Suprapubic skin (tissue), 4 donors: Measurements from ENCODE around the gene NDUFS7.

Source experiments
- CTCF ChIP-seq, 2 donors: fragments of 200-600 bp in 1 of 2; fragments of 450-650 bp in 1 of 2; sonication (generic) in 1 of 2; IDR thresholded peaks; one replicate each; pipeline ENCODE4 v1.5.1; 2016 to 2019; ENCODE audit warnings: antibody characterized with exemption in 2 of 2, mild to moderate bottlenecking in 1 of 2, moderate library complexity in 1 of 2
- EP300 ChIP-seq: sonication (generic); formaldehyde crosslinking; IDR thresholded peaks from one replicate; pipeline ENCODE4 v1.6.1; 2017; ENCODE audit warnings: antibody characterized with exemption
- POLR2A ChIP-seq, 2 donors: fragments of 450-650 bp; IDR thresholded peaks; one replicate each; pipeline ENCODE4 v1.6.1; 2017; ENCODE audit warnings: antibody characterized with exemption in 2 of 2, mild to moderate bottlenecking in 2 of 2, moderate library complexity in 2 of 2
- POLR2AphosphoS5 ChIP-seq, 3 donors: sonication (generic); formaldehyde crosslinking; IDR thresholded peaks; one replicate each; pipeline ENCODE4 v1.6.1; 2017; ENCODE audit warnings: antibody characterized with exemption in 3 of 3

- TF ChIP-seq POLR2A (IDR thresholded peaks at IDR 0.05) (no peak), CTCF (IDR thresholded peaks at IDR 0.05) (no peak), POLR2AphosphoS5 (IDR thresholded peaks at IDR 0.05) (no peak), EP300 (no peak)
Observed at GRCh38 chr19:1376415-1376805, 7.3 kb upstream of the NDUFS7 start.
